Subcutaneous abdominal adipose tissue (tissue), 5 donors: ENCODE measurements around the gene KDM4E.
"Not testable (repeated sequence)": the region's sequence is repeated elsewhere in the genome, so short reads cannot be mapped to it uniquely, and the experiment has no call there.

ENCODE experiments used
- H3K27ac ChIP-seq: one replicate; pipeline ENCODE4 v1.7.0; 2013; ENCODE audit warnings: low read depth, mild to moderate bottlenecking, inconsistent platforms, low read length, moderate library complexity
- H3K27me3 ChIP-seq, 5 donors: one replicate each; pipeline ENCODE4 v1.7.0; 2013; ENCODE audit warnings: low read length in 5 of 5, inconsistent platforms in 1 of 5; ENCODE audit not compliant: control insufficient read depth in 5 of 5, insufficient read depth in 4 of 5
- H3K36me3 ChIP-seq, 5 donors: one replicate each; pipeline ENCODE4 v1.7.0; 2013; ENCODE audit warnings: low read length in 5 of 5; ENCODE audit not compliant: control insufficient read depth in 5 of 5, insufficient read depth in 5 of 5
- H3K4me1 ChIP-seq, 5 donors: one replicate each; pipeline ENCODE4 v1.7.0; 2013; ENCODE audit warnings: low read length in 5 of 5, mild to moderate bottlenecking in 3 of 5, moderate library complexity in 1 of 5; ENCODE audit not compliant: control insufficient read depth in 5 of 5, insufficient read depth in 5 of 5
- H3K4me3 ChIP-seq, 5 donors: one replicate each; pipeline ENCODE4 v1.7.0; 2013; ENCODE audit warnings: low read length in 5 of 5, low read depth in 1 of 5
- H3K9ac ChIP-seq, 5 donors: one replicate each; pipeline ENCODE4 v1.7.0; 2013; ENCODE audit warnings: low read length in 5 of 5, mild to moderate bottlenecking in 4 of 5, moderate library complexity in 3 of 5
- H3K9me3 ChIP-seq, 5 donors: one replicate each; pipeline ENCODE4 v1.7.0; 2013; ENCODE audit warnings: low read length in 5 of 5; ENCODE audit not compliant: control insufficient read depth in 5 of 5
- donor health status: healthy.
- donor health status: healthy.
- donor health status: healthy.
- donor health status: healthy.
- donor health status: healthy.

KDM4E gene

GRCh38 chr11:95014184-95014821 is 10.8 kb upstream of the KDM4E start:
- Histone ChIP-seq H3K9ac (no peak overlapping the region), H3K9me3 (no peaks in the 10 kb centered on the region), H3K36me3 (no peaks in the 10 kb centered on the region), H3K4me3 (no peak overlapping the region), H3K27ac (no peak overlapping the region), H3K27me3 (peaks cover 0 to 5% (median 0%) of the 10 kb centered on the region in 5 donors), H3K4me1 (no peaks in the 10 kb centered on the region)

GRCh38 chr11:95016139-95016538 is 8.9 kb upstream of the KDM4E start:
- Histone ChIP-seq H3K27ac (no peak overlapping the region), H3K36me3 (no peaks in the 10 kb centered on the region), H3K4me3 (no peak overlapping the region), H3K4me1 (no peaks in the 10 kb centered on the region), H3K9ac (no peak overlapping the region), H3K9me3 (no peaks in the 10 kb centered on the region), H3K27me3 (peaks cover 0 to 5% (median 0%) of the 10 kb centered on the region in 5 donors)

GRCh38 chr11:95021468-95021867 is 3.6 kb upstream of the KDM4E start:
- H3K9ac ChIP-seq, H3K27me3 ChIP-seq, H3K4me3 ChIP-seq, H3K27ac ChIP-seq, H3K36me3 ChIP-seq, H3K9me3 ChIP-seq, H3K4me1 ChIP-seq: not testable (repeated sequence)

GRCh38 chr11:95025594-95025993 is 536 bp downstream of the KDM4E start:
- not testable (repeated sequence) for H3K36me3 ChIP-seq, H3K27me3 ChIP-seq, H3K4me3 ChIP-seq, H3K27ac ChIP-seq, H3K9ac ChIP-seq, H3K9me3 ChIP-seq, H3K4me1 ChIP-seq

GRCh38 chr11:95028357-95028756 is 3.3 kb downstream of the KDM4E start:
- Histone ChIP-seq H3K36me3 (no peaks in the 10 kb centered on the region), H3K9me3 (no peaks in the 10 kb centered on the region), H3K27me3 (no peaks in the 10 kb centered on the region), H3K27ac (no peak overlapping the region), H3K4me1 (no peaks in the 10 kb centered on the region), H3K4me3 (no peak overlapping the region), H3K9ac (no peak overlapping the region)

- Histone ChIP-seq H3K27me3 (peaks cover 0 to 3% (median 0%) of the 10 kb centered on the region in 5 donors), H3K4me1 (no peaks in the 10 kb centered on the region), H3K36me3 (no peaks in the 10 kb centered on the region), H3K27ac (no peak overlapping the region), H3K9ac (no peak overlapping the region), H3K4me3 (no peak overlapping the region), H3K9me3 (no peaks in the 10 kb centered on the region)
Measured at GRCh38 chr11:95033051-95033450, 8.0 kb downstream of the KDM4E start.

- Histone ChIP-seq H3K9ac (no peak overlapping the region), H3K27ac (no peak overlapping the region), H3K4me3 (no peak overlapping the region), H3K9me3 (no peaks in the 10 kb centered on the region), H3K27me3 (peaks cover 0 to 3% (median 0%) of the 10 kb centered on the region in 5 donors), H3K4me1 (no peaks in the 10 kb centered on the region), H3K36me3 (no peaks in the 10 kb centered on the region)
Measured at GRCh38 chr11:95035316-95035715, 10.3 kb downstream of the KDM4E start.

- not testable (repeated sequence) for H3K9me3 ChIP-seq, H3K36me3 ChIP-seq, H3K27me3 ChIP-seq, H3K9ac ChIP-seq, H3K4me1 ChIP-seq, H3K27ac ChIP-seq
- H3K4me3 ChIP-seq = peak overlapping the region in 4 of 5 donors; percentile 49 to 53 (median 52)
Measured at GRCh38 chr11:95037356-95038035, 12.4 kb downstream of the KDM4E start.

GRCh38 chr11:95042239-95042638 is 17.2 kb downstream of the KDM4E start:
- Histone ChIP-seq H3K27ac (no peak overlapping the region), H3K4me3 (no peak overlapping the region), H3K36me3 (no peaks in the 10 kb centered on the region), H3K4me1 (no peaks in the 10 kb centered on the region), H3K9me3 (no peaks in the 10 kb centered on the region), H3K27me3 (peaks cover 0 to 13% (median 6%) of the 10 kb centered on the region in 5 donors), H3K9ac (no peak overlapping the region)

- no peaks in the 10 kb centered on the region for H3K36me3 ChIP-seq
- H3K27ac ChIP-seq = no peak overlapping the region
- no peaks in the 10 kb centered on the region for H3K9me3 ChIP-seq
- H3K9ac ChIP-seq = no peak overlapping the region
- H3K4me1 ChIP-seq = no peaks in the 10 kb centered on the region
- no peak overlapping the region for H3K4me3 ChIP-seq
- H3K27me3 ChIP-seq = peaks cover 0 to 12% (median 6%) of the 10 kb centered on the region in 5 donors
Measured at GRCh38 chr11:95042906-95043305, 17.8 kb downstream of the KDM4E start.
